ENCODE data around the gene PTPN5.

- TF ChIP-seq CTCF (IDR thresholded peaks at IDR 0.05), result no peak
- no peak for TF ChIP-seq POLR2A (IDR thresholded peaks at IDR 0.05)
Observed at GRCh38 chr11:18792827-18793226, 1.2 kb upstream of the PTPN5 start.

All from breast epithelium (tissue), 3 donors.